Adrenal gland (tissue), 5 donors: ENCODE data around the gene MCTP1.

Experiments
- CTCF ChIP-seq, 6 experiments: fragments of 450-650 bp in 4 of 6; fragments of 200-600 bp in 2 of 6; sonication (generic) in 1 of 6; IDR thresholded peaks; 1 replicate in 5 of 6; 2 replicates in 1 of 6; pipeline versions ENCODE4 v1.5.1 to v1.8.0; 2016 to 2021; ENCODE audit warnings: antibody characterized with exemption in 6 of 6, mild to moderate bottlenecking in 2 of 6, moderate library complexity in 1 of 6
- POLR2A ChIP-seq, 2 donors: fragments of 450-650 bp; IDR thresholded peaks; one replicate each; pipeline ENCODE4 v1.6.1; 2017; ENCODE audit warnings: antibody characterized with exemption in 2 of 2, mild to moderate bottlenecking in 2 of 2, moderate library complexity in 1 of 2
- donor health status: DM: no; HTN: no; CAD: no.

GRCh38 chr5:94747371-94747770 is 537.5 kb downstream of the MCTP1 start:
- TF ChIP-seq CTCF (IDR thresholded peaks at IDR 0.05), result no peak
- TF ChIP-seq POLR2A (IDR thresholded peaks at IDR 0.05), result no peak
